Liver (tissue), 9 donors: ENCODE measurements around the gene PSTPIP1. TPM values are rescaled to one million over a fixed set of nuclear protein-coding genes. Genes with fewer than 3 reads are reported as not detected.

Experiments used
- DNase-seq: peaks from one replicate; pipeline ENCODE4 v3.0.0-alpha.2; 2017; ENCODE audit warnings: low spot score
- H3K27ac ChIP-seq, 2 donors: one replicate each; pipeline ENCODE4 v1.7.0; 2013; ENCODE audit warnings: inconsistent platforms in 2 of 2, low read length in 2 of 2, control low read depth in 1 of 2, low read depth in 1 of 2, mild to moderate bottlenecking in 1 of 2
- H3K27me3 ChIP-seq, 4 donors: one replicate each; pipeline versions ENCODE4 v1.6.1 to v1.7.0; 2013; ENCODE audit warnings: low read length in 3 of 4, inconsistent platforms in 1 of 4, mild to moderate bottlenecking in 1 of 4, moderate library complexity in 1 of 4; ENCODE audit not compliant: control insufficient read depth in 4 of 4, insufficient read depth in 4 of 4
- H3K36me3 ChIP-seq, 4 donors: one replicate each; pipeline versions ENCODE4 v1.6.1 to v1.7.0; 2013; ENCODE audit warnings: low read length in 3 of 4, mild to moderate bottlenecking in 3 of 4, low read depth in 1 of 4, moderate library complexity in 1 of 4; ENCODE audit not compliant: control insufficient read depth in 4 of 4, insufficient read depth in 3 of 4
- H3K4me1 ChIP-seq, 4 donors: one replicate each; pipeline versions ENCODE4 v1.6.1 to v1.7.0; 2013; ENCODE audit warnings: low read length in 3 of 4, mild to moderate bottlenecking in 3 of 4, moderate library complexity in 1 of 4; ENCODE audit not compliant: control insufficient read depth in 4 of 4, insufficient read depth in 4 of 4
- H3K4me3 ChIP-seq, 3 donors: one replicate each; pipeline versions ENCODE4 v1.6.1 to v1.7.0; 2013; ENCODE audit warnings: low read length in 3 of 3, control low read depth in 1 of 3, low read depth in 1 of 3, mild to moderate bottlenecking in 1 of 3
- H3K9ac ChIP-seq, 2 donors: one replicate each; pipeline ENCODE4 v1.7.0; 2013; ENCODE audit warnings: low read length in 2 of 2, mild to moderate bottlenecking in 2 of 2, moderate library complexity in 2 of 2, control low read depth in 1 of 2, low read depth in 1 of 2
- H3K9me3 ChIP-seq, 4 donors: one replicate each; pipeline versions ENCODE4 v1.6.1 to v1.7.0; 2013; ENCODE audit warnings: low read length in 3 of 4; ENCODE audit not compliant: control insufficient read depth in 4 of 4
- ATF3 ChIP-seq: IDR thresholded peaks from 2 replicates; pipeline ENCODE4 v1.6.1; 2016; ENCODE audit warnings: antibody characterized with exemption
- CTCF ChIP-seq: fragments of 150-350 bp; IDR thresholded peaks from 2 replicates; pipeline ENCODE4 v1.5.1; 2017; ENCODE audit warnings: improper control_type of control experiment, low read depth, low read length; ENCODE audit not compliant: missing input control
- EGR1 ChIP-seq, 2 donors: IDR thresholded peaks; 2 replicates each; pipeline ENCODE4 v1.6.1; 2016 to 2018; ENCODE audit warnings: antibody characterized with exemption in 2 of 2, low read depth in 2 of 2
- FOXA1 ChIP-seq: IDR thresholded peaks from 2 replicates; pipeline ENCODE4 v1.6.1; 2016; ENCODE audit warnings: antibody characterized with exemption
- FOXA2 ChIP-seq: IDR thresholded peaks from 2 replicates; pipeline ENCODE4 v1.6.1; 2016; ENCODE audit warnings: antibody characterized with exemption
- GABPA ChIP-seq, 2 donors: IDR thresholded peaks in 1 of 2; conservative IDR thresholded peaks in 1 of 2; 2 replicates each; pipeline ENCODE4 v1.6.1; 2016; ENCODE audit warnings: antibody characterized with exemption in 2 of 2, mild to moderate bottlenecking in 1 of 2, moderate library complexity in 1 of 2
- HNF4A ChIP-seq, 2 donors: conservative IDR thresholded peaks; 2 replicates each; pipeline ENCODE4 v1.6.1; 2016; ENCODE audit warnings: antibody characterized with exemption in 2 of 2, mild to moderate bottlenecking in 2 of 2
- HNF4G ChIP-seq: IDR thresholded peaks from 2 replicates; pipeline ENCODE4 v1.6.1; 2016; ENCODE audit warnings: antibody characterized with exemption
- JUND ChIP-seq, 2 donors: IDR thresholded peaks; 2 replicates each; pipeline ENCODE4 v1.6.1; 2016; ENCODE audit warnings: antibody characterized with exemption in 2 of 2
- MAX ChIP-seq: IDR thresholded peaks from 2 replicates; pipeline ENCODE4 v1.6.1; 2016; ENCODE audit warnings: antibody characterized with exemption
- RAD21 ChIP-seq, 2 donors: IDR thresholded peaks; 2 replicates each; pipeline ENCODE4 v1.6.1; 2016; ENCODE audit warnings: antibody characterized with exemption in 2 of 2, mild to moderate bottlenecking in 2 of 2
- TAF1 ChIP-seq: conservative IDR thresholded peaks from 2 replicates; pipeline ENCODE4 v1.6.1; 2016; ENCODE audit warnings: antibody characterized with exemption, mild to moderate bottlenecking
- YY1 ChIP-seq: IDR thresholded peaks from 2 replicates; pipeline ENCODE4 v1.6.1; 2016; ENCODE audit warnings: antibody characterized with exemption, mild to moderate bottlenecking
- ZBTB33 ChIP-seq: IDR thresholded peaks from 2 replicates; pipeline ENCODE4 v1.6.1; 2016; ENCODE audit warnings: antibody characterized with exemption
- WGBS: extraction: QIAGEN DNeasy Blood & Tissue Kit; methylation state at CpG from one replicate; pipeline ENCODE4 v1.1.7; 2013; 5-methylcytosine and 5-hydroxymethylcytosine counted together
- polyA plus RNA-seq, 2 donors: library from polyadenylated mRNA; stranded (reverse) in 1 of 2; unstranded in 1 of 2; fragments of 200-250 nt in 1 of 2; fragments of >200 nt in 1 of 2; fragmentation: Nextera tagmentation in 1 of 2; extraction: Ambion mirVana in 1 of 2; gene quantifications; one replicate each; pipeline versions ENCODE4 v1.2.1 to v1.2.3, GENCODE V29; 2013 to 2015
- total RNA-seq, 2 donors: library from RNA; depleted of rRNA; stranded (reverse); fragments of >200 nt; gene quantifications; one replicate each; pipeline ENCODE4 v1.2.3, GENCODE V29; 2014
- donor health status: healthy.
- donor health status: healthy.
- donor health status: healthy.
- donor health status: healthy.
- donor health status: healthy.

The PSTPIP1 gene
- total and polyA plus RNA-seq, 4 donors = 1.1 to 4.6 (median 3.0) TPM

GRCh38 chr15:76961268-76962011, 33.5 kb upstream of the PSTPIP1 start:
- H3K36me3 ChIP-seq = no peaks in the 10 kb centered on the region
- 80% methylated on average over 6 of the region's 6 CpGs for WGBS
- no peak overlapping the region for H3K9ac ChIP-seq
- no peaks in the 10 kb centered on the region for H3K9me3 ChIP-seq
- no peaks in the 10 kb centered on the region for H3K27me3 ChIP-seq
- no peak for TF ChIP-seq CTCF
- no peak for TF ChIP-seq EGR1 (IDR thresholded peaks at IDR 0.05; ENCODE audit: low read depth in 2 of 2)
- no peak for TF ChIP-seq ZBTB33
- H3K27ac ChIP-seq = no peak overlapping the region
- H3K4me1 ChIP-seq = no peaks in the 10 kb centered on the region
- H3K4me3 ChIP-seq = no peak overlapping the region
- no peak for DNase-seq

GRCh38 chr15:76962337-76963013, 32.5 kb upstream of the PSTPIP1 start:
- no peaks in the 10 kb centered on the region for H3K27me3 ChIP-seq
- DNase-seq = no peak
- WGBS = 91% methylated on average over 9 of the region's 9 CpGs
- H3K36me3 ChIP-seq = no peaks in the 10 kb centered on the region
- no peaks in the 10 kb centered on the region for H3K4me1 ChIP-seq
- TF ChIP-seq FOXA1 (no peak), ZBTB33 (no peak), FOXA2 (no peak), ATF3 (no peak), TAF1 (no peak), GABPA (IDR thresholded peaks at IDR 0.05 in 1 of 2, conservative IDR thresholded peaks at IDR 0.05 in 1 of 2) (no peak), YY1 (no peak)
- no peak overlapping the region for H3K9ac ChIP-seq
- H3K27ac ChIP-seq = no peak overlapping the region
- no peak overlapping the region for H3K4me3 ChIP-seq
- H3K9me3 ChIP-seq = no peaks in the 10 kb centered on the region

- DNase-seq = no peak
- H3K4me3 ChIP-seq = no peak overlapping the region
- 62% methylated on average over 9 of the region's 9 CpGs for WGBS
- no peaks in the 10 kb centered on the region for H3K36me3 ChIP-seq
- H3K27me3 ChIP-seq = no peaks in the 10 kb centered on the region
- H3K9ac ChIP-seq = no peak overlapping the region
- H3K27ac ChIP-seq = no peak overlapping the region
- H3K4me1 ChIP-seq = no peaks in the 10 kb centered on the region
- no peaks in the 10 kb centered on the region for H3K9me3 ChIP-seq
- no peak for TF ChIP-seq HNF4A (conservative IDR thresholded peaks at IDR 0.05)
- TF ChIP-seq TAF1 = no peak
- no peak for TF ChIP-seq EGR1 (IDR thresholded peaks at IDR 0.05; ENCODE audit: low read depth in 2 of 2)
- TF ChIP-seq RAD21 (IDR thresholded peaks at IDR 0.05) = no peak
- TF ChIP-seq FOXA2 = no peak
- TF ChIP-seq CTCF = no peak
- TF ChIP-seq GABPA (IDR thresholded peaks at IDR 0.05 in 1 of 2, conservative IDR thresholded peaks at IDR 0.05 in 1 of 2) = no peak
- no peak for TF ChIP-seq JUND (IDR thresholded peaks at IDR 0.05)
- TF ChIP-seq MAX = no peak
- no peak for TF ChIP-seq HNF4G
Observed at GRCh38 chr15:76963596-76963995, 31.3 kb upstream of the PSTPIP1 start.
